Measurements from ENCODE around the gene XXYLT1.

The XXYLT1 gene

DNA sequence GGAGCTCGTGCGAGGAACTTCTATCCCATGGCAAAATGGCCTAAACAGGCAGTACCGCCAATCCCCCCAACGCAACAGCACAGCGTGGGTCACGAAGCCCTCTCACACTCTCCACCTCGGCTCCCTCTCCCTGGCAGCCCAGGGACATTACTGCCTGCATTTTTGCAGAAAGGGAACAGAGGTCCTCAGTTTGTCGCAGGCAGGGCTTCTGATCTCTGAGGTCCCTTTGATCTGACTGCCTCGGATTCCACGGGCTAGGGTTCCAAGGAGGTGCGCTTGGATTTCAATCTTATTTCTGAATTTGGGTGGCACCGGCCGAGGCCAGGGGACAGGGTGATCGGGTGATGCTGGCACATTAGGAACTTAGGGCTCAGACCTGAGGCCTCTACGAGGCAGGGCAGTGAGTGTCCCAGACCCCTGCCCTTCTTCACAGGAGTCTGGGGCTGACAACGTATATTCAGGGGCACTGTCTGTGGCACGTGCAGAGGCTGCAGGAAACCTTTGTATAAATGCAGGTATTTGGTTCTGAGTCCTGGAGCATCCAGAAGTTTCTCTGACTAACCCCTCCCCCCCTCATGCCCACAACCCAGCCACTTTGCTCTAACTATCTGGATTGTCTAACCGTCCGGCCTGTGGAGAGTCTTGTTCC, 197.9 kb downstream of the XXYLT1 start:
- no peak for DNase-seq

DNA sequence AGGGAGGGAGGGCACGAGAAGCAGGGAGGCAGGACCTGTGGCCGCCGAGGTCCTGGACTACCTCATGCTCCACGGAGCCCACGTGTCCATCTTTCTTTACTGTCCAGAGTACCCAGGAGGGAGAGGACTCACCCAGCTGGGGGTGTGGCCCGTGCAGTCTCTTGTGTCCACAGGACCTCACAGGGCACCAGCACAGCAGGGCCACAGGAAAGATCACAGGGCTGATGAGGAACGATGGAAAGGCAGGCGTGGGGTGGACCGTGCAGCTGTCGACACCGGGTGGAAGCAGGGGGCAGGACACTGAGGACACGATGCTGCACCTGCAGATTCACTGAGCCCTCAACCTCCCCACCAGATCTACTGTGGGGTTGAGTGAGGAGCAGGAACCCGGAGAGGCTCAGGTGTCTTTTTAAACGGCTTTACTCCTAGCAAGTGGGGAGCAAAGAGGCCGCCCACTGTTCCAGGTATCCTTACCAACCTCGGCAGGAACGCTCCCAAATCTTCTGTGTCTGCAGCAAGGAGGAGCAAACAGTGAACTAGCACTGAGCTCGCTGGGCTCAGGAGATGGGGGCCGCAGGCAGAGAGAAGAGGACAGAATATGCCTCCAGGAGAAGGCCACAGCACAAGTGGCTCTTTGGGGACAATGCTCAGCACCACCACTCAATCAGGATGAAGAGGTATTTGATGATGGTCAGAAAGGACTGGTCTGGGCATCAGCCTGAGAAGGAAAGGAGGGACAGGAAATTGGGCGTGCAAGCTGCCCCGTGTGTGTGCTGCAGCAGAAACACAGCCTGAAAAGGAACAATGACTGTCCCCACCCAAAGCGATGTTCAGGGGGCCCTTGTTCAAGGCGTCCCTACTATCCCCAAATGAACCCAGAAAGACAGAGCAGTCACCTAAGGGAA, 198.8 kb downstream of the XXYLT1 start:
- DNase-seq, result no peak

DNA sequence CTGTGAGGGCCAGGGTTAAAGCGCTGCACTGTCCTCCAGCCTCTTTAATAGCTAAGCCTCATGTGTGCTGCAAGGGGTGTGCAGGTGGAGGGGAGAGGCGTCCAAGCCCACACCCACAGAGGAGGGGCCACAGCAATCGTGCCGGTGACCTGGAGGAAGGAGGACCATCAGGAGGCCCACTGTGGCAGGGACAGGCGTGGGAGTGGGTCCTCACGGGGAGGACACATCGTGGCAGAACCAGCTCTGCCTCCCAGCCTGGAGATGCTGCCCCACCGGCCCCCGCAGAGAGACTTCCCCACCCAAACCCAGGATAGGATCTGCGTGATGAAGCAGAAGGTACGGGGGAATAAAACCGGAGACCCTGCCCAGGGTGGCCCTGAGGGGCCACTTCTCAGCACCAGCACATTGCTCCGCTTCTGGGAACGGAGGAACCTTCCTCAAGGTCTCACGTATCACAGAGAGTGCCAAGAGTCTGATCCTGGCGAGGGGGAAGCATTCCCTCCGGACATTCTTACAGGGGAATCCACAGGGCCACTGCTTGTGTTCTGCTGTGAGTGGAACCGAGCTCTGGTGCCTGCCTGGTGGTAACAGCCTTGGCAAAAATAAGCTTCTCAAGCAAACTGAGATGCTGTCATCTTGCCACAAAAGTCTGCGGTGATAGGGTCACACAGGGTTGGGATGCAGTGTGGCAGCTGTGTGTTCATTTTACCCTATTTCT, 199.8 kb downstream of the XXYLT1 start:
- DNase-seq, result no peak

DNA sequence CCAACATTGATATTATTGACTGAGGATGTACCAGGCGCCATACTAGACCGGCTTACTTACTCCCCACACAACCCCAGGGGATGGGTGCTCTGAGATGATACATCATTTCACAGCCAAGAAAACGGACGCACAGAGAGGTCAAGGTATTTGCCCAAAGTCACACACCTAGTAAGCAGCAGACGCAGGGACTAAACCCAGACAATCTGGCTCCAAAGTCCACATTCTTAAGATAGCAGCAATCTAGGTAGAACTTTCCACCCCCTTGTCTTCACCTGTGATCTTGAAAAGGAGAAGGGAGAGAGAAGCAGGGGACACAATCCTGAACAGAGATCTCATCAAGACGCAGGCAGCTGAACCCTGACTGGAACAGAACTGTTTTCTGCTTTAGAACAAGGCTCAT, 200.6 kb downstream of the XXYLT1 start:
- DNase-seq, result no peak

DNA sequence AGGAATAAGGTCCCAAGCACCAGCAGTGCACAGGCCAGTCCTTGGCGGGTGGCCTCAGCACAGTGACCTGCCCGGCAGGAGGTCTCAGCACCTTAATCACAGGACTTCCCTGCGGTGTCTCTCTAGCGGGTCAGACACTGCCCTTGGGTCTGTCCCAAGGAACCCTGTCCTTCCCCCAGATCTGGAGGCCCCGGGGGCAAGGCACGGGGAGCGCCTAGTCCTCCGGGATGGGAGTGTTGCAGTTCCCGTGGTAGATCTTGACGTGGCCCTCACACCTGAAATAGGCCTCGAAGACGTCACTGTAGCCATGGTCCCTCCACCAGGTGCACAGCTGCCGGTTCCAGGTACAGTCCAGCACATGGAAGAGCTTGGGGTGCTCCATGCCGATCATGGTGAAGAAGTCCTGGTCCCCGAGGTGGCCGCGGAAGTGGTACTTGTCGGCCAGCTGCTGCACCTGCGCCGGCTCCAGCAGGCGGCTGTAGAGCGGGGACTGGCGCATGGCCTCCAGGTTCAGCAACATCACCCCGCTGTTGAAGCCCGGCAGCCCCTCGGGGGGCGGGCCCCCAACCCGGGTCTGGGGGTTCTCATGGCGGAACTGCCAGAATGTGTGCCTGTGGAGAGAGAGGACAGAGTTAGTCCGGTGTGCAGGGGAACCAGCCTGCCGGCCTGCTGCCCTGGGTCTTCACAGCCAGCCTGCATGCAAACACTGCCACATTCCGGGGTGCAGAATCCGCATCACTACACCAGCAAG, 201.3 kb downstream of the XXYLT1 start:
- no peak for DNase-seq

DNA sequence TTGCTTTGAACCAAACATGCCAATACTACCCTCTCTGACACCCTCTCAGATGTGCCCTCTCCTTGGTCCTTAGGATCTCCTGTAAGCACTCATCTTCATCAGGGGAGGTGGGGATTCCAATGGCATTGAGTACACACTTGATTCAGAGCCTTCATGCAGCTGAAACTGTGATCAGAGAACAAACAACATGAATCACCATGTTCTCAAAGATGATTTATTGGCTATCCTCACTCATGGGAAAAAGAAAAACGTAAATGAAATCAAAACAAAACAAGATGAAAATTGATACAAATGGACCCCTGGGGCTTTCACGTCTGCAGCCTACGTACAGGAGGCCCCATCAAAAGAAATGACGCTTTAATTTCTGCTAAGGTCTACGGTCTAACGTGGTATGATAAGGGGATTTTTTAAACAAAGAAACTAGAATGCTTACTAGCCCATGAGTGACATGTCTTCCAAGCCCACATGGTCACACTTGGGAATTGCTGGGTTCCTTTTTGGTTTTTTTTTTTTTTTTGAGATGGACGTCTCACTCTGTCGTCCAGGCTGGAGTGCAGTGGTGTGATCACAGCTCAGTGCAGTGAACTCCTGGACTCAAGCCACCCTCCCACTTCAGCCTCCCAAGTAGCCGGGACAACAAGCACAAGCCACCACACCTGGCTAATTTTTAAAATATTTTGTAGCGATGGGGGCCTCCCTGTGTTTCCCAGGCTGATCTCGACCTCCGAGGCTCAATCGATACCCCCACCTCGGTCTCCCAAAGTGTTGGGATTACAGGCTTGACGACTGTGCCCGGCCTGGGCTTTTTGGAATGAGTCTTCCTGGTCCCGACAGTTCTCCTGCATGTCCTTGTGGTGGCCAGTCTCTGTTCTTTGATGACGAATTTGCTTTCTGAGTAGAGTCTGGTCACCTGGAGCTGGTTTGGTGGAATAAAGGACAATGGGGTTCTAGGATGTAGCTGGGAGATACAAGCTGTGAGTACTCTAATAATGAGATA, 202.6 kb downstream of the XXYLT1 start:
- no peak for DNase-seq

DNA sequence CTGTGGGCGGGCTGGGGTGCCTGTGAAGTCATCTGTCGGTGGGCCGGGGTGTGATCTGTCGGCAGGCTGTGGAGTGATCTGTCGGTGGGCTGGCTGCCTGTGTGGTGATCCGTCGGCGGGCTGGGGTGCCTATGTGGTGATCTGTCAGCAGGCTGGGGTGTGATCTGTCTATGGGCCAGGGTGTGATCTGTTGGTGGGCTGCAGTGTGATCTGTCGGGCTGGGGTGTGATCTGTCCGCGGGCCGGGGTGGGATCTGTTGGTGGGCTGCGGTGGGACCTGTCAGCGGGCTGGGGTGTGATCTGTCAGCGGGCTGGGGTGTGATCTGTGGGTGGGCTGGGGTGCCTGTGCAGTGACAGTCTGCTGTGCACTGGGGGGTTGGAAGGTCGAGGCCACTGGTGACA, 204.5 kb downstream of the XXYLT1 start:
- DNase-seq, result no peak

DNA sequence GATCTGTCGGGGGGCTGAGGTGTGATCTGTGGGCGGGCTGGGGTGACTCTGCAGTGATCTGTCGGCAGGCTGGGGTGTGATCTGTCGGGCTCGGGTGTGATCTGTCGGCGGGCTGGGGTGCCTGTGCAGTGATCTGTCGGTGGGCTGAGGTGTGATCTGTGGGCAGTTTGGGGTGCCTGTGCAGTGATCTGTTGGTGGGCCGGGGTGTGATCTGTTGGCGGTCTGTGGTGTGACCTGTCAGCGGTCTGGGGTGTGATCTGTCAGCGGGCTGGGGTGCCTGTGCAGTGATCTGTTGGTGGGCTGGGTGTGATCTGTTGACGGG, 205.1 kb downstream of the XXYLT1 start:
- no peak for DNase-seq

DNA sequence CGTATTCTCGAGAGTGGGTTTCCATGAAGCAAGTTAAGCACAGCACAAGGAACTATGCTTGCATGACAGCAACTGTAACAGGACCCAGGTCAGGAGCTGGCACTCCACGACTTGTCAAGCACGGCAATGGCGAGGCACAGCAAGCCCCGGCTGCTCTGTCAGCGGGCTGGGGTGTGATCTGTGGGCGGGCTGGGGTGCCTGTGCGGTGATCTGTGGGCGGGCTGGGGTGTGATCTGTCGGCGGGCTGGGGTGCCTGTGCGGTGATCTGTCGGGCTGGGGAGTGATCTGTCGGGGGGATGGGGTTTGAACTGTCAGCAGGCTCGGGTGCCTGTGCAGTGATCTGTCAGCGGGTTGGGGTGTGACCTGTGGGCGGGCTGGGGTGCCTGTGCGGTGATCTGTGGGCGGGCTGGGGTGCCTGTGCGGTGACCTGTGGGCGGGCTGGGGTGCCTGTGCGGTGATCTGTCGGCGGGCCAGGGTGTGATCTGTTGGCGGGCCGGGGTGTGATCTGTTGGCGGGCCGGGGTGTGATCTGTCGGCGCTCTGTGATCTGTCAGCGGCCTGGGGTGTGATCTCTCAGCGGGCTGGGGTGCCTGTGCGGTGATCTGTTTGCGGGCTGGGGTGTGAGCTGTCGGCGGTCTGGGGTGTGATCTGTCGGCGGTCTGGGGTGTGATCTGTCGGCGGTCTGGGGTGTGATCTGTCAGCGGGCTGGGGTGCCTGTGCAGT, 205.7 kb downstream of the XXYLT1 start:
- no peak for DNase-seq

DNA sequence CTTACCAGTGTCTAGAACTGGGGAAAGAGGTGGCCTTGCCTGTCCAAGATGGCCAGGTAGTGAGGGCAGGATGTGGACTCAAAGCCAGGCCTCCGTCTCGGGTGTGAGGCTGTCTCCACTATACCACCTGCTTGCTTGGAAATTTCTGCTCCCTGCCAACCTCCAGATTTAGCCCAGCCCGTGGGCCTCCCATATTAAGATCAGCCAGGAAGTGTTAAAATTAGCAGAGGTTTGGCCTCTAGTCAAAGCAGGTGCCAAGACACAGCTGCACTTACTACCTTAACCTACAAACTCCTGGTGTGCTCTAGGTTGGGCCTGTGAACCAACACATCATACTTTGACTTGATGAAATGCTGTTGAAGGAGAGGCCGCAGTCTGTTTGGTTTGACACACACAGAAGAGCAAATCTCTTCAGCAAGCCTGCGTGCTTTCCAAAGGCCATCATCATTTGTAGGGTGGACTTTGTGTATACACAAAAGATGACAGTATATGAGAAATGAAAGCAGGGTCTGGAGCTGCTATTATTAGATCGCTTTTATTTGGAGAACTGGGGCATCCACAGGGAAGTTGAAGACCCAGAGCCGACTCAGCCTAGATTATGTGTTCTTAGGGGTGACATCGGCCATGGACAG, 206.5 kb downstream of the XXYLT1 start:
- DNase-seq, result no peak

DNA sequence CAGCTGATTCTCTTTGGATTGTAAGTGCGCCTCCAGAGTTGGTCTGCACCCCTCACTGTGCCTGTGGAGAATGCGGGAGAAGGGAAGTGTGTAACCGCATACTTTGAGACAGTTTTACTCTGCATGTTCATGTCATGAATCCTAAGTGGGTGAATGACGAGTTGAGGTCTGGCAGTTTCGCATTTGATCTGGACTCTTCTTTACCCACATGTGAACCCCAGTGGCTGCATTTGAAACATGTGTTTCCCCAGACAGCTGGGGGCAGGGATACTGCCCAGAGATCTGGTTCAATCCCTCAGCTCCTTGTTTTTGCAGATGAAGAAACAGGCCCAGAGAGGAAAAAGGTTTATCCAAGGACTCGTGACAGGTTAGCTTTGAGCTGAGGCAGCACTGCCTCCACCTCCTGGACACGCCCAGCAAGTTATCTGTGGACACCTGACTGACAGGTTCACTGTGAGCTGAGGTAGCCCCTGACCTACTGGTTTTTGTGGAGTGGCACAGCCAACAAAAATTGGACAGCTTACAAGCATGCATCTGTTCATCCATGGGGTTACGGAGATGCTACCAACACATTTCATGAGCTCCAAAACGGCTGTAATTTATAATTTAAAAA, 207.3 kb downstream of the XXYLT1 start:
- DNase-seq, result no peak

DNA sequence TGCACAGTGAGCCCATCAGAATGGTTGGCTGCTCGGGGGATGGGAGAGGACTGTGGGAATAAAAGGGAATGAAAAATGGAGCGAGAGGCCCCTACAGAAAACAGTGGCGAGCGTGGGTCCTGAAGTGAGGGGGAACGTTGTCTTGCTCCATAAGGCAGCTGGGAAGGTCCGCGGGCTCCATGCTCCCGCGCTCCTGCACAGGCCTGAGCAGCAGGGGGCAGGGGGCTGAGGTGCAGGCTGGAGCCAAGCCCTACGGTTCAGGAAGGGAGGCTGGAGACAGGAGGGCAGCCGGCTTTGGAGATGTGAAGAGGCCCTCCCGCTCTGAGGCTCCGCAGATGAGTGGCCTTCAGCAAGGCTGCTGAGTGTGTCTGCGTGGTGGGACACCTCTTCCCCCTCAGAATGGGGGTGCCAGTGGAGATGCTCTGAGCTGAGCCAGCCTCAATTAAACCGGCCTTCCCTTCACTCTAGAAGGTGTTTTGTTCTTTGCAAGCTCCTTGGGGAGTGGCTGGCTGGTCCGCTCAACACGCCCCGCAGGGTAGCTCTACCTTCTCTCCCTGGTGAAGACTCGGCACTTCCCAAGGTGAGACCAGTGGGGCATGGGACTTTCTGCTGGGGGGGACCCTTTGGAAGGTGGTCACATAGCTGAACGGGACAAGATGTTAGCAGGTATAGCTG, 208.0 kb downstream of the XXYLT1 start:
- DNase-seq, result no peak

DNA sequence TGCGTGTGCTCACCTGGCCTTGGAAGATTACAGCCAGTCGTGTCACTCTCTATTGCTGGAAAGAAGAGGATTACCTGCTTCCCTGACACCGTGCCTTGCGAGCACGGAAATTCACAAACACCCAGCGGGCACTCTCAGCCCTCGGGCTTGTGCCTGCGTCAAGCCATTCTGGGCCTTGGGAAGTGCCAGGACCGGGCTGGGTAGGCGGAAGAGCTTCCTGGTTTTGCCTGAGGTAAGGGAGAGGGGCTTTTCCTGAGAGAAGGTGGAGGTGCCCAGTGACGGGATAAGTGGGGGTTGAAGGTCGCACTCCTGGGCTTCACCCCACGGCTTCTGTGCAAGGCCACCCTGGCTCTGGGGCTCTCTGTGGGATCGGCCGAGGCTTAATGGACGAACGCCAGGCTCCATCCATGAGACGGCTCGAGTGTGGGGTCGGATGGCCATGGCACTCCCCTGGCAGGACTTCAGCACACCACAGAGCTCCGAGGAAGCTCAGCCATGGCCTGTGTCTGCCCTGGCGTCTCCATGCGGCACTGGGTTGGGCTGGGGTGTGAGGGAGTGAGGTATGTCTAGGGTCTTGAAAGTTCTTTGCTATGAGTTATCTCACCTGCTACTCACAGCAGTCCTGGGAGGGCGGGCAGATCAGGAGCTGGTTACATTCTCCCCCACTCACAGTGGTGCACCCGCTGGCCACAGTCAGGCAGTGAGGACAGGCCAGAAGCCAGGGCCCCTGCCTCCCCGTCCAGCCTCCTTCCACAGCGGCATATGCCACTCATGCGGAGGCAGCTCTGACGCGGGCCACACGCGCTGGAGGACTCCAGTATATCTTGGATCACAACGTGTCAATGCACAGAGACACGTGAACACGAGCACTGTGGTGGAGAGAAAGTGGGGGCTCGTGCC, 209.0 kb downstream of the XXYLT1 start:
- DNase-seq, result no peak

DNA sequence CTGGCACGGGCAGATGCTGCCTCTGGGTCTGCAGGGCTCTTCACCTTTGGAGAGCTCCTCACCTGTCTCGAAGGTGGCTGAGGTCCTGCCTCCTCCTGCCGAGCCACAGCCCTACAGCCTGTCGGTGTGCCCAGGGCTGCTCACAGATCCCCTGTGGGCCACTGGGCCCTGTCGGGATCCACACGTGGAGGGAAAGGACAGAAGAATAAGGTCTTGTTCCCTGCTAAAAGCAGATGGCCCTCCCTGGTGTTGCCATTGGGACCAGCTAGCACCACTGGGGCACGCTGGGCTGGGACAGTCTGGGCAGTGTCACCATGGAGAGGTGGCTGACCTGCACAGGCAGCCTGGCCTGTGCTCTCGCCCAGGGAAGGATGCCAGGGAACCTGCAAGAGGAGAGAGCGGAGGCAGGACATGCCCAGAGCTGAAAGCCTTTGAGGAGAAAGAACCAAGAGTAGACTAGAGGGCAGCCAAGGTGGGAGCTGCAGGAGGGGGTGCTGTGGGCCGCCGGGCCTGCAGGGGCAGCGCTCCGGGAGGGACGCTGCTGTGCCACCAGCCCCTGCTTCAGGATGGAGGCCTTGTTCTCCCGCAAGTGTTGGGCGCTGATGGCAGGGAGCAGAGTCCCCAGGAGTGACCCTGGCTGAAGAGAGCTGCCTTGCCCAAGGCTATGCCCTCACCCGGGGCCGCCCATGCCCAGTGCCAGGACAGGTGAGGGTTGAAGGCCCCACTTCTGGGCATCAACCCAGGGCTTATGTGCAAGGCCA, 210.2 kb downstream of the XXYLT1 start:
- DNase-seq, result no peak

DNA sequence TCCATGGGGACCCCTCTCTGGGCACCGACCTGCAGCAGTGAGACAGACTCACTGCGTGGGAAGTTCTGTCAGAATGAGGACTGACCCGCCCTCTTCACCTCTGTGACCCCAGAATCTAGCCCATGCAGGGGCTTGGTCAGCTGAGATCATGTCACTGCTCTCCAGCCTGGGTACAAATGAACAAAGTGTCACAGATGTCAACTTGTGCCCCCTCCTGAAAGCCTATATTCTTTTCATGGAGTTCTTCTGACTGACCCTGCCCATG, 210.8 kb downstream of the XXYLT1 start:
- DNase-seq, result no peak

DNA sequence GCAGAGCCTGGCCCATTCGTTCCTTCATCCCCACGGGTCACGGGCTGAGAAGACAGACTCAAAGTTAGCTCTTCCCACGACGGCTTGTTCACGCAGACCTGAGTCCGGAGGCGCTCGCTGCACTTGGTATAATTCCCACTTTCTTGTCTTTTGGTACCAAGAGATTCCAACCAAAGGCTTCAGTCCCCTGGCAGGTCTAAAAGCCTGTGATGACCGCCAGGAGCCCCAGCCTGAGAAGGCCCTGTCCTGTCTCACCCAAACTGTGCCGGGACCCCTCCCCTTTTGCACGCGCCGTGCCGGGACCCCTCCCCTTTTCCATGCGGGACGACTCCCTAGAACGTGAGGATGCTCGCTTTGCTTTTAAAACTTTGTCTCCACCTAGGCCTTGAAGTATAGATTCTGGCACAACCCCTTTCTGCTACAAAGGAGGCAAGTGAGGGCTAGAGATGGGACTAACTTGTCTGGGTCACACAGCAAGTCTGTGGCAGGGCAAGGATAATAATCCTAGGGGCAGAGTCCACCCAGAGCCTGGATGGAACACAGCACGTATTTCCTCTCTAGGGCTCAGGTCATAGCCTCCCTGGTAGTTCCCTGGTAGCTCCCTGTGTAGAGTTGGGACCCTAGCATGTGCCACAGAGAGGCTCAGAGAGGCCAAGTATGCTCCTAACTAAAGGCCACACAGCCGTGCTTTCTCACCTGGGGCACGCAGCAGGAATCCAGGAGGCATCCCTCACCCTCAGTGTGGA, 211.3 kb downstream of the XXYLT1 start:
- DNase-seq, result no peak

DNA sequence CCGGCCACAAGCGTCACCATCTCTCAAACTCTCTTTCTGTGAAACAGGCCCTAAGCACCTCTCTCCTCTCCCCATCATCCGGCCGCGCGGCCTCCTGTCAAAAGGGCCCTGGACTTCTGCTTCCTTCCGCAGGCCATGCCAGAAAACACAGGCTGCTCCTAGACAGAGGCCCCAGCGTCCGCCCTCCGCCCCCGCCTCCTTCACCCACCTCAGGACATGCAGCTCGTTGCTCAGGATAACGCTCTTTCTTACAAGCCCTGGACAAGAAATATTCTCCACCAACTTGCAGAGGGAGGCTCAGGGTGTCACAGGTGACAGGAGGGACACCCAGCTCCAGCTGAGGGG, 212.0 kb downstream of the XXYLT1 start:
- no peak for DNase-seq
